Measurements from ENCODE around the gene DVL2. TPM values are rescaled to one million over a fixed set of nuclear protein-coding genes. Genes with fewer than 3 reads are reported as not detected.
A peak's percentile ranks its signal among the peaks of the same experiment; 100 is the strongest.
"Not testable (repeated sequence)": the region's sequence is repeated elsewhere in the genome, so short reads cannot be mapped to it uniquely, and the experiment has no call there.

The DVL2 gene
- total and polyA plus RNA-seq, 9 donors: 31.2 to 43.3 (median 39.5) TPM

- Histone ChIP-seq H3K4me1 (ENCODE audit: control insufficient read depth, insufficient read depth, low read length) (peaks cover 32% of the 10 kb centered on the region), H3K9me3 (replicated peaks; ENCODE audit: control insufficient read depth, low read depth, low read length) (no peaks in the 10 kb centered on the region), H3K27ac (ENCODE audit: low read length) (peak overlapping the region; percentile 13), H3K4me3 (ENCODE audit: low read length) (no peak overlapping the region), H3K27me3 (ENCODE audit: control insufficient read depth, insufficient read depth, low read length) (no peaks in the 10 kb centered on the region), H3K36me3 (ENCODE audit: control insufficient read depth, insufficient read depth, low read length) (peaks cover 36% of the 10 kb centered on the region)
- peak; percentile 12 for DNase-seq
- no CpG with 5 or more reads among the region's 5 CpGs for WGBS (ENCODE audit: insufficient coverage)
Measured at GRCh38 chr17:7246779-7247178, 12.5 kb upstream of the DVL2 start.

GRCh38 chr17:7243838-7244237 lies 9.5 kb upstream of the DVL2 start:
- H3K9me3 ChIP-seq (replicated peaks; ENCODE audit: control insufficient read depth, low read depth, low read length); H3K4me3 ChIP-seq (ENCODE audit: low read length); H3K27me3 ChIP-seq (ENCODE audit: control insufficient read depth, insufficient read depth, low read length); DNase-seq: not testable (repeated sequence)
- 33% methylated on average over 1 of the region's 10 CpGs for WGBS (ENCODE audit: insufficient coverage)
- Histone ChIP-seq H3K36me3 (ENCODE audit: control insufficient read depth, insufficient read depth, low read length) (peaks cover 45% of the 10 kb centered on the region), H3K4me1 (ENCODE audit: control insufficient read depth, insufficient read depth, low read length) (peaks cover 35% of the 10 kb centered on the region), H3K27ac (ENCODE audit: low read length) (peak overlapping the region; percentile 100)

GRCh38 chr17:7243453-7243729 lies 9.1 kb upstream of the DVL2 start:
- Histone ChIP-seq H3K9me3 (replicated peaks; ENCODE audit: control insufficient read depth, low read depth, low read length) (no peaks in the 10 kb centered on the region), H3K4me1 (ENCODE audit: control insufficient read depth, insufficient read depth, low read length) (peaks cover 31% of the 10 kb centered on the region), H3K36me3 (ENCODE audit: control insufficient read depth, insufficient read depth, low read length) (peaks cover 45% of the 10 kb centered on the region), H3K27me3 (ENCODE audit: control insufficient read depth, insufficient read depth, low read length) (no peaks in the 10 kb centered on the region), H3K27ac (ENCODE audit: low read length) (peak overlapping the region; percentile 100), H3K4me3 (ENCODE audit: low read length) (peak overlapping the region; percentile 85)
- WGBS (ENCODE audit: insufficient coverage): no CpG with 5 or more reads among the region's 2 CpGs
- no peak for DNase-seq

GRCh38 chr17:7242717-7243452 lies 8.6 kb upstream of the DVL2 start:
- WGBS (ENCODE audit: insufficient coverage): under 1% methylated on average over 49 of the region's 49 CpGs
- peak; percentile 99 for DNase-seq
- H3K4me1 ChIP-seq (ENCODE audit: control insufficient read depth, insufficient read depth, low read length): peaks cover 30% of the 10 kb centered on the region
- H3K9me3 ChIP-seq (replicated peaks; ENCODE audit: control insufficient read depth, low read depth, low read length): no peaks in the 10 kb centered on the region
- peak overlapping the region; percentile 100 for H3K27ac ChIP-seq (ENCODE audit: low read length)
- H3K4me3 ChIP-seq (ENCODE audit: low read length): peak overlapping the region; percentile 85
- no peaks in the 10 kb centered on the region for H3K27me3 ChIP-seq (ENCODE audit: control insufficient read depth, insufficient read depth, low read length)
- H3K36me3 ChIP-seq (ENCODE audit: control insufficient read depth, insufficient read depth, low read length): peaks cover 45% of the 10 kb centered on the region

- Histone ChIP-seq H3K36me3 (ENCODE audit: control insufficient read depth, insufficient read depth, low read length) (peaks cover 46% of the 10 kb centered on the region), H3K4me1 (ENCODE audit: control insufficient read depth, insufficient read depth, low read length) (peaks cover 36% of the 10 kb centered on the region), H3K9me3 (replicated peaks; ENCODE audit: control insufficient read depth, low read depth, low read length) (no peaks in the 10 kb centered on the region), H3K4me3 (ENCODE audit: low read length) (peak within 1 kb of the TSS; percentile 85), H3K27ac (ENCODE audit: low read length) (peak within 1 kb of the TSS; percentile 100), H3K27me3 (ENCODE audit: control insufficient read depth, insufficient read depth, low read length) (no peaks in the 10 kb centered on the region)
- 0% methylated on average over 51 of the region's 62 CpGs for WGBS (ENCODE audit: insufficient coverage)
- DNase-seq: peak; percentile 98
Measured at GRCh38 chr17:7241783-7242716, 7.7 kb upstream of the DVL2 start, which contains the start of gene GABARAP. Gene GABARAP (minus strand): TSS chr17:7242449. CDS start chr17:7242330, 119 bp downstream.

- Histone ChIP-seq H3K36me3 (ENCODE audit: control insufficient read depth, insufficient read depth, low read length) (peaks cover 46% of the 10 kb centered on the region), H3K9me3 (replicated peaks; ENCODE audit: control insufficient read depth, low read depth, low read length) (no peaks in the 10 kb centered on the region), H3K4me3 (ENCODE audit: low read length) (peak overlapping the region; percentile 85), H3K27ac (ENCODE audit: low read length) (peak overlapping the region; percentile 100), H3K27me3 (ENCODE audit: control insufficient read depth, insufficient read depth, low read length) (no peaks in the 10 kb centered on the region), H3K4me1 (ENCODE audit: control insufficient read depth, insufficient read depth, low read length) (peaks cover 39% of the 10 kb centered on the region)
- DNase-seq: no peak
- WGBS (ENCODE audit: insufficient coverage): 30% methylated on average over 6 of the region's 9 CpGs
Measured at GRCh38 chr17:7241090-7241733, 6.9 kb upstream of the DVL2 start.

GRCh38 chr17:7240375-7240774 lies 6.1 kb upstream of the DVL2 start:
- no peaks in the 10 kb centered on the region for H3K9me3 ChIP-seq (replicated peaks; ENCODE audit: control insufficient read depth, low read depth, low read length)
- peak overlapping the region; percentile 100 for H3K27ac ChIP-seq (ENCODE audit: low read length)
- WGBS (ENCODE audit: insufficient coverage): 72% methylated on average over 2 of the region's 4 CpGs
- H3K36me3 ChIP-seq (ENCODE audit: control insufficient read depth, insufficient read depth, low read length): peaks cover 49% of the 10 kb centered on the region
- H3K27me3 ChIP-seq (ENCODE audit: control insufficient read depth, insufficient read depth, low read length): no peaks in the 10 kb centered on the region
- peak; percentile 62 for DNase-seq
- no peak overlapping the region for H3K4me3 ChIP-seq (ENCODE audit: low read length)
- peaks cover 39% of the 10 kb centered on the region for H3K4me1 ChIP-seq (ENCODE audit: control insufficient read depth, insufficient read depth, low read length)

GRCh38 chr17:7239091-7240027 lies 5.0 kb upstream of the DVL2 start, which contains the start of gene PHF23:
Gene PHF23 (minus strand): TSS chr17:7239457. CDS start chr17:7239279, 178 bp downstream.
- Histone ChIP-seq H3K4me3 (ENCODE audit: low read length) (peak within 1 kb of the TSS; percentile 100), H3K9me3 (replicated peaks; ENCODE audit: control insufficient read depth, low read depth, low read length) (no peaks in the 10 kb centered on the region), H3K4me1 (ENCODE audit: control insufficient read depth, insufficient read depth, low read length) (peaks cover 47% of the 10 kb centered on the region), H3K27me3 (ENCODE audit: control insufficient read depth, insufficient read depth, low read length) (no peaks in the 10 kb centered on the region), H3K27ac (ENCODE audit: low read length) (peak within 1 kb of the TSS; percentile 95), H3K36me3 (ENCODE audit: control insufficient read depth, insufficient read depth, low read length) (peaks cover 45% of the 10 kb centered on the region)
- WGBS (ENCODE audit: insufficient coverage): under 1% methylated on average over 49 of the region's 72 CpGs
- DNase-seq: peak; percentile 100

- 0% methylated on average over 24 of the region's 39 CpGs for WGBS (ENCODE audit: insufficient coverage)
Measured at GRCh38 chr17:7238420-7239090, 4.2 kb upstream of the DVL2 start.

More at GRCh38 chr17:7238420-7239090, 4.2 kb upstream of the DVL2 start:
- no peaks in the 10 kb centered on the region for H3K27me3 ChIP-seq (ENCODE audit: control insufficient read depth, insufficient read depth, low read length)
- peak; percentile 48 for DNase-seq
- peaks cover 43% of the 10 kb centered on the region for H3K4me1 ChIP-seq (ENCODE audit: control insufficient read depth, insufficient read depth, low read length)
- H3K36me3 ChIP-seq (ENCODE audit: control insufficient read depth, insufficient read depth, low read length): peaks cover 37% of the 10 kb centered on the region
- H3K27ac ChIP-seq (ENCODE audit: low read length): peak overlapping the region; percentile 95
- peak overlapping the region; percentile 100 for H3K4me3 ChIP-seq (ENCODE audit: low read length)
- no peaks in the 10 kb centered on the region for H3K9me3 ChIP-seq (replicated peaks; ENCODE audit: control insufficient read depth, low read depth, low read length)

Data from muscle of leg (tissue), 11 donors.